Liver (tissue), 9 donors: Measurements from ENCODE around the gene SMYD3. TPM values are rescaled to one million over a fixed set of nuclear protein-coding genes. Genes with fewer than 3 reads are reported as not detected.

Experiments
- DNase-seq: peaks from one replicate; pipeline ENCODE4 v3.0.0-alpha.2; 2017; ENCODE audit warnings: low spot score
- H3K27ac ChIP-seq, 2 donors: one replicate each; pipeline ENCODE4 v1.7.0; 2013; ENCODE audit warnings: inconsistent platforms in 2 of 2, low read length in 2 of 2, control low read depth in 1 of 2, low read depth in 1 of 2, mild to moderate bottlenecking in 1 of 2
- H3K27me3 ChIP-seq, 4 donors: one replicate each; pipeline versions ENCODE4 v1.6.1 to v1.7.0; 2013; ENCODE audit warnings: low read length in 3 of 4, inconsistent platforms in 1 of 4, mild to moderate bottlenecking in 1 of 4, moderate library complexity in 1 of 4; ENCODE audit not compliant: control insufficient read depth in 4 of 4, insufficient read depth in 4 of 4
- H3K36me3 ChIP-seq, 4 donors: one replicate each; pipeline versions ENCODE4 v1.6.1 to v1.7.0; 2013; ENCODE audit warnings: low read length in 3 of 4, mild to moderate bottlenecking in 3 of 4, low read depth in 1 of 4, moderate library complexity in 1 of 4; ENCODE audit not compliant: control insufficient read depth in 4 of 4, insufficient read depth in 3 of 4
- H3K4me1 ChIP-seq, 4 donors: one replicate each; pipeline versions ENCODE4 v1.6.1 to v1.7.0; 2013; ENCODE audit warnings: low read length in 3 of 4, mild to moderate bottlenecking in 3 of 4, moderate library complexity in 1 of 4; ENCODE audit not compliant: control insufficient read depth in 4 of 4, insufficient read depth in 4 of 4
- H3K4me3 ChIP-seq, 3 donors: one replicate each; pipeline versions ENCODE4 v1.6.1 to v1.7.0; 2013; ENCODE audit warnings: low read length in 3 of 3, control low read depth in 1 of 3, low read depth in 1 of 3, mild to moderate bottlenecking in 1 of 3
- H3K9ac ChIP-seq, 2 donors: one replicate each; pipeline ENCODE4 v1.7.0; 2013; ENCODE audit warnings: low read length in 2 of 2, mild to moderate bottlenecking in 2 of 2, moderate library complexity in 2 of 2, control low read depth in 1 of 2, low read depth in 1 of 2
- H3K9me3 ChIP-seq, 4 donors: one replicate each; pipeline versions ENCODE4 v1.6.1 to v1.7.0; 2013; ENCODE audit warnings: low read length in 3 of 4; ENCODE audit not compliant: control insufficient read depth in 4 of 4
- CTCF ChIP-seq: fragments of 150-350 bp; IDR thresholded peaks from 2 replicates; pipeline ENCODE4 v1.5.1; 2017; ENCODE audit warnings: improper control_type of control experiment, low read depth, low read length; ENCODE audit not compliant: missing input control
- EGR1 ChIP-seq, 2 donors: IDR thresholded peaks; 2 replicates each; pipeline ENCODE4 v1.6.1; 2016 to 2018; ENCODE audit warnings: antibody characterized with exemption in 2 of 2, low read depth in 2 of 2
- FOXA1 ChIP-seq: IDR thresholded peaks from 2 replicates; pipeline ENCODE4 v1.6.1; 2016; ENCODE audit warnings: antibody characterized with exemption
- FOXA2 ChIP-seq: IDR thresholded peaks from 2 replicates; pipeline ENCODE4 v1.6.1; 2016; ENCODE audit warnings: antibody characterized with exemption
- GABPA ChIP-seq, 2 donors: IDR thresholded peaks in 1 of 2; conservative IDR thresholded peaks in 1 of 2; 2 replicates each; pipeline ENCODE4 v1.6.1; 2016; ENCODE audit warnings: antibody characterized with exemption in 2 of 2, mild to moderate bottlenecking in 1 of 2, moderate library complexity in 1 of 2
- HNF4A ChIP-seq, 2 donors: conservative IDR thresholded peaks; 2 replicates each; pipeline ENCODE4 v1.6.1; 2016; ENCODE audit warnings: antibody characterized with exemption in 2 of 2, mild to moderate bottlenecking in 2 of 2
- HNF4G ChIP-seq: IDR thresholded peaks from 2 replicates; pipeline ENCODE4 v1.6.1; 2016; ENCODE audit warnings: antibody characterized with exemption
- JUND ChIP-seq, 2 donors: IDR thresholded peaks; 2 replicates each; pipeline ENCODE4 v1.6.1; 2016; ENCODE audit warnings: antibody characterized with exemption in 2 of 2
- RAD21 ChIP-seq, 2 donors: IDR thresholded peaks; 2 replicates each; pipeline ENCODE4 v1.6.1; 2016; ENCODE audit warnings: antibody characterized with exemption in 2 of 2, mild to moderate bottlenecking in 2 of 2
- RXRA ChIP-seq, 2 donors: IDR thresholded peaks; 2 replicates each; pipeline ENCODE4 v1.6.1; 2017 to 2018; ENCODE audit warnings: antibody characterized with exemption in 2 of 2, mild to moderate bottlenecking in 1 of 2
- SP1 ChIP-seq: IDR thresholded peaks from 2 replicates; pipeline ENCODE4 v1.6.1; 2018; ENCODE audit warnings: antibody characterized with exemption, mild to moderate bottlenecking
- TAF1 ChIP-seq: conservative IDR thresholded peaks from 2 replicates; pipeline ENCODE4 v1.6.1; 2016; ENCODE audit warnings: antibody characterized with exemption, mild to moderate bottlenecking
- YY1 ChIP-seq: IDR thresholded peaks from 2 replicates; pipeline ENCODE4 v1.6.1; 2016; ENCODE audit warnings: antibody characterized with exemption, mild to moderate bottlenecking
- WGBS: extraction: QIAGEN DNeasy Blood & Tissue Kit; methylation state at CpG from one replicate; pipeline ENCODE4 v1.1.7; 2013; 5-methylcytosine and 5-hydroxymethylcytosine counted together
- polyA plus RNA-seq, 2 donors: library from polyadenylated mRNA; stranded (reverse) in 1 of 2; unstranded in 1 of 2; fragments of 200-250 nt in 1 of 2; fragments of >200 nt in 1 of 2; fragmentation: Nextera tagmentation in 1 of 2; extraction: Ambion mirVana in 1 of 2; gene quantifications; one replicate each; pipeline versions ENCODE4 v1.2.1 to v1.2.3, GENCODE V29; 2013 to 2015
- total RNA-seq, 2 donors: library from RNA; depleted of rRNA; stranded (reverse); fragments of >200 nt; gene quantifications; one replicate each; pipeline ENCODE4 v1.2.3, GENCODE V29; 2014
- TF ChIP-seq, protein P1 (sequence below): IDR thresholded peaks from 2 replicates; pipeline ENCODE4 v1.6.1; 2016; ENCODE audit warnings: antibody characterized with exemption
- donor health status: healthy.
- donor health status: healthy.
- donor health status: healthy.
- donor health status: healthy.
- donor health status: healthy.

Gene SMYD3
- total and polyA plus RNA-seq, 4 donors = 3.1 to 9.1 (median 8.0) TPM

GRCh38 chr1:246269466-246269865 is 237.6 kb downstream of the SMYD3 start:
- H3K36me3 ChIP-seq = no peaks in the 10 kb centered on the region
- no peaks in the 10 kb centered on the region for H3K27me3 ChIP-seq
- TF ChIP-seq GABPA (IDR thresholded peaks at IDR 0.05 in 1 of 2, conservative IDR thresholded peaks at IDR 0.05 in 1 of 2) = no peak
- no peak for TF ChIP-seq FOXA1
- no peak for TF ChIP-seq YY1
- TF ChIP-seq FOXA2 = no peak
- TF ChIP-seq JUND (IDR thresholded peaks at IDR 0.05) = no peak
- no peak for TF ChIP-seq SP1
- no peak for TF ChIP-seq CTCF
- TF ChIP-seq TAF1 = no peak
- TF ChIP-seq HNF4A (conservative IDR thresholded peaks at IDR 0.05) = no peak
- TF ChIP-seq, protein P1, sequence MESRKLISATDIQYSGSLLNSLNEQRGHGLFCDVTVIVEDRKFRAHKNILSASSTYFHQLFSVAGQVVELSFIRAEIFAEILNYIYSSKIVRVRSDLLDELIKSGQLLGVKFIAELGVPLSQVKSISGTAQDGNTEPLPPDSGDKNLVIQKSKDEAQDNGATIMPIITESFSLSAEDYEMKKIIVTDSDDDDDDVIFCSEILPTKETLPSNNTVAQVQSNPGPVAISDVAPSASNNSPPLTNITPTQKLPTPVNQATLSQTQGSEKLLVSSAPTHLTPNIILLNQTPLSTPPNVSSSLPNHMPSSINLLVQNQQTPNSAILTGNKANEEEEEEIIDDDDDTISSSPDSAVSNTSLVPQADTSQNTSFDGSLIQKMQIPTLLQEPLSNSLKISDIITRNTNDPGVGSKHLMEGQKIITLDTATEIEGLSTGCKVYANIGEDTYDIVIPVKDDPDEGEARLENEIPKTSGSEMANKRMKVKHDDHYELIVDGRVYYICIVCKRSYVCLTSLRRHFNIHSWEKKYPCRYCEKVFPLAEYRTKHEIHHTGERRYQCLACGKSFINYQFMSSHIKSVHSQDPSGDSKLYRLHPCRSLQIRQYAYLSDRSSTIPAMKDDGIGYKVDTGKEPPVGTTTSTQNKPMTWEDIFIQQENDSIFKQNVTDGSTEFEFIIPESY = no peak
- no peak overlapping the region for H3K4me3 ChIP-seq
- H3K27ac ChIP-seq = no peak overlapping the region
- DNase-seq = no peak
- H3K9ac ChIP-seq = no peak overlapping the region
- WGBS = 97% methylated on average over 7 of the region's 7 CpGs
- no peaks in the 10 kb centered on the region for H3K9me3 ChIP-seq
- no peaks in the 10 kb centered on the region for H3K4me1 ChIP-seq

DNA sequence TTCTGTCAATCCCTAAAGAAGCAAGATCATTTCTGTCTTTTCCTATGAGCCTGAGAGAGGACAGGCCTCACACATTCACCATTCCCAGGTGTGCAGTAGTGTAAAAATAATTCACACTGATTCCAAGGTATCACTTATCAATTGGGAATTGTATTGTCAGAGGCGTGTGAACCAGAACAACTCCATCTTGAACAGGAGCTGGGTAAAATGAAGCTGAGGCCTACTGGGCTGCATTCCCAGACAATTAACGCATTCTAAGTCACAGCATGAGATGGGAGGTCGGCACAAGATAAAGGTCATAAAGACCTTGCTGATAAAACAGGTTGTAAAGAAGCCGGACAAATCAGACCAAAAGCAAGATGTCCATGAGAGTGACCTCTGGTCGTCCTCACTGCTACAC is 239.2 kb downstream of the SMYD3 start:
- Histone ChIP-seq H3K4me3 (no peak overlapping the region), H3K27ac (no peak overlapping the region), H3K9me3 (no peaks in the 10 kb centered on the region), H3K36me3 (no peaks in the 10 kb centered on the region), H3K9ac (no peak overlapping the region), H3K27me3 (no peaks in the 10 kb centered on the region), H3K4me1 (no peaks in the 10 kb centered on the region)
- TF ChIP-seq CTCF (no peak), RXRA (IDR thresholded peaks at IDR 0.05) (no peak), RAD21 (IDR thresholded peaks at IDR 0.05) (no peak), EGR1 (IDR thresholded peaks at IDR 0.05; ENCODE audit: low read depth in 2 of 2) (no peak), YY1 (no peak), HNF4G (no peak)
- TF ChIP-seq, protein P1 = no peak
- no peak for DNase-seq
- 87% methylated on average over 5 of the region's 5 CpGs for WGBS
